ENCODE data around the gene EXOC6B. TPM values are rescaled to one million over a fixed set of nuclear protein-coding genes. Genes with fewer than 3 reads are reported as not detected.

The EXOC6B gene
- polyA plus RNA-seq, 5 donors, result 17.2 to 27.4 (median 26.6) TPM

DNA sequence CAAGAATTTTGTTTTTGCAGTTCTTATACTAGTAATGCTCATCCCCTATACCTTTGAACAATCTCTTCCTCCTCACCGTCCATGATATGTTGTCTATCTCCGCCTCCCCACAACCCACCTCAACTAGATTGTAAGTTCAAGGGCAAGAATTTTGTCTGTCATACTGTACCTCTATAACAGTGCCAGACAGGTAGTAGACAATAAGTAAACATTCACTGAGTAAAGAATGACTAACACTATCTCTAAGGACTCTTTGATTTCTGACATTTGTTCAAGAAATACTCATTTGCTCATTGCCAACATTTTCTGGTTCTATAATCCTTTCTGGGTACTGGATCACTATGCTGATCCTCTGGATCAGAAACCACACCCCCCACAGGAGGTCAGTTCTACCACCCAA lies 82.4 kb downstream of the EXOC6B start:
- DNase-seq, result no peak

DNA sequence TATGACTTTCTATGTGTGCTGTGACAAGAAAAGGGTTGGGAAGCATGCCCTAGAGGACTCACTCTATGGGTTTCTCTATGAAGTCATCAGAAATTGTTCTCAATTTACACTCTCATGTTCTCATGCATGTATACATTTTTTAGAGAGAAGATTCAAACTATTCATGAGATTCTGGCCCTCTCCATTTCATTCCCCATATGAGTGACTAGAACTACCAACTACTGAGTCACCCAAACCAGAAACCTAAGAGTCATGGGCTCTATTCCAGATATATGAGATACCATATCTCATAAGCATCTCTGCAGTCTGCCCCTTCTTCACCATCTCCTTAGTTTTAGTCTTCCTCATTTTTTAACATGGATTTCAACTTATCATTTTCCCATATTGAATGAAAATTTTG lies 87.7 kb downstream of the EXOC6B start:
- DNase-seq, result no peak

DNA sequence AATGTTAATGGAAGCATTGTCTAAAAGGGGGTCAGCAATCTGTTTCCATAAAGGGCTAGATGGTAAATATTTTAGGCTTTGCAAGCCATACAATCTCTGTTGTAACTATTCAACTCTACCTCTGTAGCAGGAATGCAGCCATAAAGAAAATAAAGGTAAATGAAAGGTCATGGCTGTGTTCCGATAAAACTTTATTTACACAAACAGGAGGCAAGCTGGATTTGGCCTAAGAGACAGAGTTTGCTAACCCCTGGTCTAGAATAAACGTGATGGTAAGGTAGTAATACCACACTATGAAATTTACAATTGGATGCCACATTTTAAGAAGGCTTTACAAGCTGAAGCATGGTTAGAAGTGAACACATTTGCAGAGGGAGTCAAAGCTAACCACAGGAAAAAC lies 91.4 kb downstream of the EXOC6B start:
- DNase-seq, result no peak

DNA sequence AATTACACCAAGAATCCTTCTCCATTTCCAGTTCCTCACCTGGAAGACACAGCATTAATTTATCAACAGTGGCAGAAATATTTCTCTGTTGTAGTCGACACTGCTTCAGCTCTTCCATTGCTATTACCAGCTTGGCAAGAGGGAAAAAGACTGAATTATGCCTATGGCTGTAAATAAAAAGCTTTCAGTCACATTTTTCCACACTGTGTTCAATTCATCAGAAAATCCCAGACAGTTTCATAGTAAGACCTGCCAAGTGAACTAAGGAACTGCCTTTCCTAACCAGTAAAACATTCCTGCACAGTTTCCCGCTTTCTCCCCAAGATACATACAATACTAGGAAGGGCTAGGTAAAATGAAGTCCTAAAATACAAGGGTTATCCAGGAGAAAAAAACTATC lies 94.7 kb downstream of the EXOC6B start:
- no peak for DNase-seq

DNA sequence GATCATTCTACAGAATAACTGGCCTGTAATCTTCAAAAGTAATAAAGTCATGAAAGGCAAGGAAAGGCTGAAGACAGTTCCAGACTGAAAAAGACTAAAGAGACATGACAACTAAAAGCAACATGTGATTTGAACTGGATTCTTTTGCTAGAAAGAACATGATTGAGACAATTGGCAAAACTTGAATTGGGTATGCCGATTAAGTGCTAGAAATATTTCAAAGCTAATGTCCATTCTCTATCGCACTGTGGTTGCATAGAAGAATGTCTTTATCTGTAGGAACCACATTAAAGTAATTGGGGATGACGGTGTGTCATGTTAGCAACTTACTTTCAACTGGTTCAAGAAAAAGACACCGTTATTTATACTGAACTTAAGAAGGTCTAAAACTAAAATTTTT lies 98.5 kb downstream of the EXOC6B start:
- peak in 1 of 2 donors; percentile 23 for DNase-seq

DNA sequence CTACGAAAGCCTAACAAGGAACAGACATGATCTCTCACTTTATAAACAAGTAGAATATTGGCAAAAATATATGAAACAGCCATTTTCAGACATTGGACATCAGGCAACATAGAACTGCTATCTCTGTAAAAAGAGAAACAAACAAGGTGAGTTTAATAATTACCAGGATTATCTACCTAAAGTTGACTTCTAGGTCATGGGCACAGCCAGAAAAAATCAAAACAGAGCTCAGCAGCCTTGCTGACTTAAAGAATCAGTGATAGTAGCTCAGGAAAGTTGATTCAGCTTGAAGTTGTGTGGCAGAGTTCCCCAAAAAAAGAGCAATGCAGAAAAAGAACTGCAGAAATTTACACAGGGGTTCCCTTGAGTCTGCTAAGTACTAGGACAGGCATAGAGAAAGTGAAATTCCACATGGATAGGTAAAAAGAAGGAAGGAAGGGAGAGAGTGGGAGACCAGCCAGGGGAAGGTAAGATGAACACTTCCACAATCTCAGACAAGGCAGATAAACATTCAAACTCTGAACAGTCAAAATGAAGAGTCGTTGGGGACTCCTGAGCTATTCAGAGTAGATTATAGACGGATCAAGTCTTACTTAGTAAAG lies 102.0 kb downstream of the EXOC6B start:
- DNase-seq, result no peak

DNA sequence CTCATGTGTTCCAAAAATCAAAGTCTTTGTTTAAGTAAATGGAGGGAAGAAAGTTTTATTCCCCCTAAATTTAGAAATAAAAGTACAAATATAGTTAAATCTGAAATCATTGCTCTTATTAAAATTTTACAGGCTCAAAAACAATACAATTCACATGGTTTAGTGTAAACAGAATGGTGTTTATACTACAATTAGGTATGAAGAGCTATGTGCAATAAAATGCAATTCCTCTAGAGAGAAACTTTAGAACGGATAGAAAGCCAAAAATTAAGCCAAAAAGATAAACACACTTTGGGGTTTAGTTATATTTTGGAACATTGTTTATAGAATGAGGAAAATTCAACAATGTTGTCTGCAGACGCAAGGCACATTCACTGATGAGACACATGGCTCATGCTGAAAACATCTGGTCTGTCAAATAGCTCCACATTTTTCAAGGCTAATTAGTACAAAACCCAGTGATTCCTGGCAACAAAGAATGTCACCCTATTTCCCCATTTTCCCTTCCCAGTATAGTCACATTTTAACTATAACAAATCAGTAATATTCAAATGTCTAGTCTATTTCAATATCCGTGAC lies 103.3 kb downstream of the EXOC6B start:
- DNase-seq, result peak; percentile 32 to 41

DNA sequence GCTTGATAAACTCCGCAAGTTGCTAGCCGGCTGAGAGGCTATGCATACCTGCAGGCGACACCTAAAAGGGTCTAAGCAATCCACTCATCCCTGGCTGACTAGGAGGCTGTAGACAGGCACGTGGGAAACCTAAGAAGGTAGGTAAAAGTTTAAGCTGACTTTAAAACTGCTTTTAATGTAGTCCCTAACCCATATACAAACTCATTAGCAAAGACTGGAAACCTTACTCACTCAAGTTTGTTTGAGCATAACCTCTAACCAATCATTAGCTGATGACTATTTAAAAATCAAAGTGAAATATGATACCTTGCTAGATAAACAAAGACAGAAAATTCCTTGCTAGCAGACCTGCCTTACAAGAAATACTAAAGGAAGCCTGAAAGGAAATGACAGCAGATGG lies 106.4 kb downstream of the EXOC6B start:
- peak in 1 of 2 donors; percentile 23 for DNase-seq

DNA sequence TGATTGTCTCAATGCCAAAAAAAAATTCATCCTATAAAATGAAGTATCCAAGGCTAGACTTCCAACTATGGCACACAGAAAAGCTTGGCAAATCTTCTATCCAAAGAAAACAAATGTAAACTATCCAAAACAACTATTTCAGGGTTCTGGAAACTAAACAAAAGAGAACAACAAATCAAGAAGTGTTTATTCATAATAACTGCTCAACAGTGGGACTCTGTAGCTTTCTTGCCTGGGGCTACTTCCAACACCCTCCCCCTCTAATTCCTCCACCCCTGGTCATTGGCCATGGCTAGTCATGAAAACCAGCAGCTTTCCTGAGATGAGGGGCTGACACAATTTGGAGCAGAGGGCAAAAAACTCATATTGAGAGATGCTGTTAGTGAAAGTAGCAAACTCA lies 107.0 kb downstream of the EXOC6B start:
- DNase-seq, result peak; percentile 67 to 74

DNA sequence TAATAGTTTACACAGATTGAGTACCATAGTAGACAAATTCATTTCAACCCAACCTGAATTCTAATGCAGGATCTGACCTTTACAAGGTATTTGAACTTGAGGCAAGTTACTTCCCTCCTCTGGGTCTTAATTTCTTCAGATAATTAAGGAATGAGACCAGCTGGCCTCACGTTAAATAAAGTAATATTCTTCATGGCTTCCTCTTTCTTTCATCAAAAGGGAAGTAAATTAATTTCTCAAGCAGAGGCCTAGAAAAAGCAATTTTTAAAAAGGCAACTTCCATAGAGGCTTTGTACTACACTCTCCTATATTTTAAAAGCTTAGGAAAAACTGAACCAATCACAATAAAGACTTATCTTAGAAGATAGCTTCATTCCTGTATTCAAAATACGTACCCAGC lies 109.2 kb downstream of the EXOC6B start:
- no peak for DNase-seq

DNA sequence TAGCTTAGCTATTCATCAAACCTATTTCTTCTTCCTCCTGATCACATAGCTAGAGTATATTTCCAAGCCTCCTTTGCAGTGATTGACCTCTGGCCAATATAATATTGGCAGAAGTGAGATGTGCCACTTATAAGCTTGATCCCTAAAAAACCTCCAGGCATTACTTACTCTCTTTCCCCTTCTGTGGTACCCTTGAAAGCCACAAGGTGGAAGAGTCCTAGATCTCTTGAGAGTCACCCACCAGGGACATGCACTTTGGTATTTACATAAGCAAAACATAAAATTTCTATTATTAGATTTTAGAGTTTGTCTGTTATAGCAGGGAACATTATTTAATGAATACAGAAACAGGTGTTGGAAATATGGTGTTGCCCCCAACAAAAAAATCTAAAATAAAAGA lies 112.0 kb downstream of the EXOC6B start:
- no peak for DNase-seq

DNA sequence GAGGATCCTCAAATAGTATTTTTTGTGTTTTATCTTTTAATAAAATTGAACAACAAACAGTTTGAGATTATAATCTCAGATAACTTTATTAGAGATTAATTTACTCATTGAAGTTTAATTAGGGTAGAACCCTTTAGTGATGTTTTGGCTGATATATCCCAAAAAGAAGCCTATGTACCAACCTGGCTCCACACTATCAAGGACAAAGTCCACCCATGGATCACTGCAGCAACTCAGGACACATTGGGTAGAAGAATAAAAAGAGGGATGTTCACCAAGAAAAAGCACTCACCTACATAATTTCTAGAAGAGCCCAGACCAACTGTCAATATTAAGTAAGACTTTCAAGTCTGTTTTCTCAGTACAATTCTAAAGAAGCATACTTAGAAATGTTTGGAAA lies 112.9 kb downstream of the EXOC6B start:
- no peak for DNase-seq

DNA sequence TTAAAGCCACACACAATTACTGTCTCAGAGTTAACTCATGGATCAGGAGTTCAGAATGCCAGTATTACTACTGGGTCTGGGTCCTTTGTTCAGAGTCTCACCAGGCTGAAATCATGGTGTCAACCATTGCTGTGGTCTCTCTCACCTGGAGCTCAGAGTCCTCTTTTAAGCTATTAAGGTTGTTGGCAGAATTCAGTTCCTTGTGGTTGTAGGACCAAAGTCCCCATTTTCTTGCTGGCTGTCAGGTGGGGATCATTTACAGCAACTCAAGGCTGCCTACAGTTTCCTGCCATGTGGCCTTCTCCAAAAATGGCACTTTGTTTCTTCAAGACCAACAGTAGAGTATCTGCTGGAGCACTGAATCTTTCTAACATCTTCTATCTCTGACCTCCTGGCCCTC lies 113.5 kb downstream of the EXOC6B start:
- no peak for DNase-seq

DNA sequence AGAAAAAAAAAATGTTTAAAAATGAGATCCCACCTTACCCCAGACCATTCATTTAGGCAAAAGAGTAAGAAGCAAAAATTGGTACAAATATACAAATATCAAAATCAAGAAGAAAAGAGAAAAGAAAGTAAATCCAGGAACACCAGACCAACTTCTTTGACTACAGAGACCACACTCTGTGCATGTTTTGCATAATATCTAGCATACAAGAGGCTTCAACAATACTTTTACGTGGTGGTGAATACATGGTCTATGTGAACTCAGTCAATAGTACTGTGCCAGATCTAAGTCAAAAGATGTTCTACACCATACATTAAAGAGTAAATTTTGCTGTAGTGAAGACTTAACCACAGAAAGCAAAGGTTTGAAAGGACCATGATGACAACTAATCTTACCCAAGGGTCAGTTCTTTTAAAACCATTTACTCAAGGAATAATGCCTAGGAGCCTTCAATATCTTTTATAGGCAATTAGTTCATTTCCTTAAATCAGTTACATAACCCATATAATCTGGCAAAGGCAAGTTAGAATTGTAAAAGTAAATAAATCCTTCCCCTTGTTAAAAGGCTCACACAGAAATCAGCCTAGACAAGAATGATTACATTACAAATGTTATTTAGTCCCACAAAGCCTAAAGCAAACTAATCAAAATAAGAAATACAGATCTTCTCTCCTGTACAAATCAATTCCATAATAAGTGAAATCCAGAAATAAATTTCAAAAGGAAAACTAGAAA lies 115.2 kb downstream of the EXOC6B start:
- DNase-seq, result no peak

DNA sequence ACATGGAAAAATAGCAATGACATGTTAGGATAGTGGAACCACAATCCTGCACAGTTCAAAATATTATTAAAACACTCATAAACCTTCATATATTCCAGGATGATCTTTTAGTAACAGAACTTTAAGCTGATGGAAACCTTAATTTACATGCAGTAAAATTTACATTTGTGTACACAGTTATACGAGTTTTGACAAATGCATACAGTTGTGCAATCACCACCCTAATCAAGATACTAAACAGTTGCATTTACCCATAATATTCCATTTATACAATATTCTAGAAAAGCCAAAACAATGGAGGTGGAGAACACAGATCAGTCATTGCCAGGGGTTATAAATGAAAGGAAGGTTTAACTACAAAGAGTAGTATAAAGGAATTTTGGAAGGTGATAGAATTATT lies 117.6 kb downstream of the EXOC6B start:
- DNase-seq, result no peak

DNA sequence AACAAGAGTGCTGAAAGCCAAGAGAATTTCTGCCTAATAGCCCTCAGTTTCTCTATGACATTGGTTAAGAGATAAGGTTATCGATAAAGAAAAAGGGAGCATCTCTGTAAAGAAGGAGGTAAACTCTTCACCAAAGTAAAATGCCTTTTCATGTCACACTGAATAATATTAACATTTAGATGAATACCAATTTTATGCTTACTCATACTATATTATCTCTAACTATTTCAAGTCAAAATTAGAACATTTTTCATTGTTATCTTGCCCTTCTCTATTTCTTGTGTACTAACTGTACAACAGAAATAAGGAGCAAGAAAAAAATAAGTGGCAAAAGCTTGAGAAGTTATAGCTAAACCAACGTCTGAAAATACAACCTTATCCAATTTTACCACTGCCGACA lies 127.5 kb downstream of the EXOC6B start:
- DNase-seq, result no peak

DNA sequence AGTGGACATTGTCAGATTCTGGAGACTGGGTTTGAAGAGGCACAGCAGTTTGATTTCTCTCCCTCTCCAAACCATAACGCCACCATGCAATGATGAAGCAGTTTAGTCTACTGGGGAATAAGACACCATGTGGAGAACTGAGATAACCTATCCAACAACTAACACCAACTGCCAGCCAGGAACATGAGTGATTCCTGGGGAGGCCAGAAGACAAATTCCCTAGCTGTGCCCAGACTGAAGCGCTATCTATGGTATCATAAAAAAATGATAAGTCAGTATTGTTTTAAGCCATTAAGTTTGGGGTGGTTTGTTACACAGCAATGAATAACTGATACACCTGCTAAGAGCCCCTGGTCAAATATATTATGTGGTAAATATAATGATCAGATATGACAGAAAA lies 129.3 kb downstream of the EXOC6B start:
- DNase-seq, result no peak

DNA sequence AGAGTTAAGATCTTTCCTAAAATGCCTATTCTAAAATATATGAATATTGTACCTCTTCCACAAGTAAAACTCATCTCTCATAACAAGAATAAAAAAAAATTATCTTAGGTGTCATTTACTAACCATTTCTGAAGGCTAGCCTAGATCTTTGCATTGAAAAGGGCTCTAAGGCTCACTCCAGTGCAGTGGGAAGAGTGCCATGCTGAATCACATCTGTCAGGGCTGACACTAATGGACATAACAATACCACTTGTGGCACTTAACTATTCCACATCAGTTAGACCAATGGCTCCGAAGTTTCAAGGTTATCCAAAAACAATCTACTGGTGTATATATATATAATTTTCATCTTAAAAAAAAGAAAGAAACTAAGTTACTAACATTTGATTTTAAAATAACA lies 130.2 kb downstream of the EXOC6B start:
- no peak for DNase-seq

DNA sequence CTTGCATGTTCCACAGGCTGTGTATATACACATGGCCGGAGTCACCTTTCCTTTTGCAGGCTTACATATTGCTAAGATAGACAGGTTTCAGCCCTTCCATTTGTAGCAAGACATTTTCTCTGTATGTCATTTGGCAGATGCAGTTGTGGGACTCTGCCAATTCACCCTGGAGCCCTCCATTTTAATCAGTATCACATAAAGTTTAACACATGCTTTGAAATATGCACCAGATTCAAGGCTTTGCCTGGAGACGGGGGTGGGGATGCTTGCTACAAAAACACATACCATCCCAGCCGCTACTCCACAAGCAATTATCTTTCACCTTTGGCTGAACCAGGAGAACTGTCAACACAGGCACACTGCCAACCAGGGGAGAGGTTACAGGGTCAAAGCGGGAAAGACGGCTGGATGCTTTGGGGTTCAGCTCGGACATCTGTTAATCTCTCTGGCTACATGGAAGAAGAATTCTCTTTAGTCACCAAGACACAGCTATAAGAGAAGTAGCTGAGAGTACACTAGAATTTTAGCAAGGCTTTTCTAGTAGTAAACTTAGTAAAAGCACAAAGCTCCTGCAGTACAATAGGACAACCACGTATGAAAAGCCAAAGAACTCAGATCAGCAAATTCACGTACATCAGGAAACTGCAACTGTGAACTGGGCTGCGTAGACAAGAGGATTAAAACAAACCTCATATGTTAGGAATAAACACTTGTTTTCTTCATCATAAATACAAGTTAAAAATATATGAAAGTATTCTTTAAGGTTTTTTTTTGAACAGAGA lies 130.9 kb downstream of the EXOC6B start:
- DNase-seq, result peak; percentile 84 to 85

DNA sequence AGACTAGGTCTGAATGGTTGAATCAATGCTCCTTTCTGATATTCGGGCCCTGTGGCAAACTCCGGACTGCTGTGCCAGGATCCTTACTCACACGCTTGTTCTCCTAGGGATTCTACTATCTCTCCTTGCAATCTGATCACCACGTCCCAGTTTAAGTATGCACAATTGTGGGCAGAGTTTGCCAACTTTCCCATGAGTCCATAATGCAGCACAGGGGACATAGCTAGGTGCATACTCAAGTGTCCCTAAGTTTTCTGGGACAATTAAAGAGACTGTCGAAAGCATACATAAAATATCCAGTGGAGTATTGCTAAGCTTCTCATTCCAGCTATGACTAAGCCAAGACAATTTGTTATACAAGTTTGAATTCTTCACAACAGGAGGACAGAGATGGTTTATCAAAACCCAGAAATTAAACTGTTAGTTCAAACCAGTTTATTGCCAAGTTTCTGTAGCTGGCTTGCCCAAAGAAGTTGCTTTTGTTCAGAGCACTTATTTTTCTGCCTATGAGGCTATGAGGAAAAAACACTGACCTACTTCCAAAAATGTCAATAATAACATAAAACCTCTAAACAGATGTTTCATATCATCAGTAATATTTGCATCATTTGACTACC lies 136.1 kb downstream of the EXOC6B start:
- no peak for DNase-seq

DNA sequence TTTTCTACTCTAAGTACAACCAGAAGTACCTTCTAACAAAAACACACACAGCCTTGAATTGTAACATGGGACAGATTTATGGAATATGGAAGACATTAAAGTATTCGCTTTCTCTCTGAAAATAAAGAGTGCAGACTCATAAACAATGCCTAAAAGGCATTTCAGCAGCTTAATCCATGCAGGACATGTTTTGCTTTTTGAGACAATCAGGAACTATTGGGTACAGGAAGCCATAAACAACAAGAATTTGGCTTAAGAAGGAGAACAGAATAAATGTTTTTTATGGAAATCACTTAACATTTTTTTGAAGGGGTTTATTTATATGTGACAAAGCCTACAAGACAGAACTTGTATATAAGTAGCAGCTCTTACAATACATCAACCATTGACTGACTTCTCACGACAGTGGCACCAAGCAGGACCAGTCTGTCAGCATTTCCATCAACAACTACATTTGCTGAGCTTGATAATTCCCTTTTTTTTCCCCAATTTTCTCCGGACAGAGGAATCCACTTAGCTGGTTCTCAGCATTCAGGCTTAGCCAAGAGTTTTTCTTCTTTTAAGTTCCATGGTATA lies 140.1 kb downstream of the EXOC6B start:
- no peak for DNase-seq

DNA sequence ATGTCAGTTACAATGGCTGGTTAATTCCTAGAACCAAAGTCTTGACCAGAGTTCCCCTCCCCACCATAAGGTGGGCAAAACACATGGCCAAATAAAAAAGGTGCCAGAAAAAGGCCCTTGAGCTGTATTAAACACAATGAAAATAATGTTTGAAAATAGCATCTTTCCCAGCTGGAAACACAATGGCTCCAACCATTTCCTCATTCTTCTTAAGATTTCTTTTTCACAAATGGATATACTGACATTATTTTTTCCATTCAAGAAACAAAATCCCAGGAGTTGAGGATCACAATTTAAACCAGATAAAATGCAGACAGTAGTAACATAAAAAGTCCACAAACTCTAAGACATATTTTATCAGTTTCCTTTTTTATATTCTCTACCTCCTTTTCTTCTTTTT lies 143.8 kb downstream of the EXOC6B start:
- DNase-seq, result no peak
